Stimulated activated naive B cell treated with anti-CD40 and anti-IgM and Interleukin-4, amounts not matched to agents 10 μg/mL and 1 μg/mL and 100 μg/mL, for 72 hours (primary cell): ENCODE data around the gene CSRNP3.
A peak's percentile ranks its signal among the peaks of the same experiment; 100 is the strongest.

Experiments
- ATAC-seq, 2 donors: fragments of 150-1000 bp; cut with Tn5 transposase; replicated peaks; 2 replicates each; pipeline ENCODE4 v1.10.0; 2021; ENCODE audit warnings: moderate library complexity in 1 of 2
- DNase-seq: peaks from one replicate; pipeline ENCODE4 v3.0.0; 2021
- H3K27ac Mint-ChIP-seq: one replicate; pipeline ENCODE4 v1.8.0; 2022; ENCODE audit warnings: mild to moderate bottlenecking, mixed read lengths
- H3K27me3 Mint-ChIP-seq, 2 donors: one replicate each; pipeline ENCODE4 v1.8.0; 2022; ENCODE audit warnings: mixed read lengths in 2 of 2
- H3K36me3 Mint-ChIP-seq, 2 donors: one replicate each; pipeline ENCODE4 v1.8.0; 2022; ENCODE audit warnings: mixed read lengths in 2 of 2, mild to moderate bottlenecking in 1 of 2
- H3K4me1 Mint-ChIP-seq, 2 donors: one replicate each; pipeline ENCODE4 v1.8.0; 2022; ENCODE audit warnings: mixed read lengths in 2 of 2, mild to moderate bottlenecking in 1 of 2
- H3K4me3 Mint-ChIP-seq, 2 donors: one replicate each; pipeline ENCODE4 v1.8.0; 2022; ENCODE audit warnings: mild to moderate bottlenecking in 2 of 2, mixed read lengths in 2 of 2, moderate library complexity in 1 of 2
- H3K9me3 Mint-ChIP-seq, 2 donors: one replicate each; pipeline ENCODE4 v1.8.0; 2022; ENCODE audit warnings: mixed read lengths in 2 of 2, mild to moderate bottlenecking in 1 of 2

Gene CSRNP3

DNA sequence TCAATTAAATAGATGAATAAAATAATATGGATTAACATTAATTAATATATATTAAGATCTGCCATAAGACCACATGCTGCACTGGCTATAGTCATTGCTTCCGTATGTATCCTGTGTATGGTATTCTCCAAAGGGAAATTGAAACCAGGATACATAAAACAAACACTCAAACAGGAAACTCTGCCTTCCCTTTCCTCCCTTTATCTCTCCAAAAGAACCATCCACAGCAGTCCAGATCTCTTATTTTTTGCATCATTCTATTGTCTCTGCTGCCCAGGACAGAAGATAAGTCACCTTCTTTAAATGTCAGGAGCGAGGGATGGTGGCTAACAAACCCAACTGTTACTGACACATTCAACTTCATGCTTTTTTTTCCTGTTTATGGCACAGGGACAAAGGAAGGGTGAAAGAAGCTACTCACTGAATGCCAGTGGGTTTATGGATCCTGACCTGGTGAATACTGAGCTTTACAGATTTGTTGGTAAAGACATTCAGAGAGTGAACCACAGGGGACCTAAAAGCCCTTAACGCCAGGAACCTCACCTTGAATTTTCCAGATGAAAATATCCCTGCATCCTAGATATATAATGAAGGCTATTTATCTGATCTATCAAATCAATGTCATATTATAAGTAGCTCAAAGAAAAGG, 67.5 kb downstream of the CSRNP3 start:
- Mint-ChIP-seq H3K4me3 (no peak overlapping the region), H3K9me3 (no peaks in the 10 kb centered on the region), H3K4me1 (peaks cover 7 to 10% of the 10 kb centered on the region in 2 donors), H3K36me3 (no peaks in the 10 kb centered on the region), H3K27me3 (no peaks in the 10 kb centered on the region), H3K27ac (no peak overlapping the region)
- ATAC-seq (no peak), DNase-seq (no peak)

- H3K27me3 Mint-ChIP-seq: no peaks in the 10 kb centered on the region
- H3K27ac Mint-ChIP-seq: no peak overlapping the region
- no peaks in the 10 kb centered on the region for H3K36me3 Mint-ChIP-seq
- H3K4me3 Mint-ChIP-seq: no peak overlapping the region
- no peaks in the 10 kb centered on the region for H3K9me3 Mint-ChIP-seq
- no peak for DNase-seq
- ATAC-seq: no peak
- H3K4me1 Mint-ChIP-seq: peaks cover 7 to 10% of the 10 kb centered on the region in 2 donors
Measured at GRCh38 chr2:165539985-165540384, 70.5 kb downstream of the CSRNP3 start.

DNA sequence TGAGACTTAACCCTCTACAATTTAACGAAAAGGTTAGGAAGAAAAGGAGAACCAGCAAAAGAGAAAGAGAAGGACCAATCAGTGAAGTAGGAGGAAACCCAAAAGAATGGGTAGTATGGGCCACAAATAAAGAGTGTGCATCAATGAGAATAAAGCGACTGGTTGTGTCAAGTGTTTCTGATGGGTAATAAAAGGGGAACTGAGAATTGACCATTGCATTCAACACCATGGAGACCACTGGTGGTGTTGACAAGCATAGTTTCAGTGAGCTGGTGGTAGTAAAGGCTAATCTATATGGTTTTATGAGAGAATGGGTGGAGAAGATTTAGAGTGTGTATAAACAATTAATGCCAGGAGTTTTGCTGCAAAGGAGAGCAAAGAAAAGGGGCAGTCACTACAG, 75.4 kb downstream of the CSRNP3 start:
- H3K27ac Mint-ChIP-seq: no peak overlapping the region
- DNase-seq (no peak), ATAC-seq (peak; percentile 52 to 71)
- H3K4me3 Mint-ChIP-seq: no peak overlapping the region
- H3K27me3 Mint-ChIP-seq: no peaks in the 10 kb centered on the region
- H3K9me3 Mint-ChIP-seq: no peaks in the 10 kb centered on the region
- H3K36me3 Mint-ChIP-seq: no peaks in the 10 kb centered on the region
- no peaks in the 10 kb centered on the region for H3K4me1 Mint-ChIP-seq

- H3K27me3 Mint-ChIP-seq: no peaks in the 10 kb centered on the region
- DNase-seq: no peak
- no peak overlapping the region for H3K4me3 Mint-ChIP-seq
- no peaks in the 10 kb centered on the region for H3K4me1 Mint-ChIP-seq
- no peaks in the 10 kb centered on the region for H3K36me3 Mint-ChIP-seq
- no peaks in the 10 kb centered on the region for H3K9me3 Mint-ChIP-seq
- H3K27ac Mint-ChIP-seq: no peak overlapping the region
- ATAC-seq: no peak
Measured at GRCh38 chr2:165547900-165548299, 78.4 kb downstream of the CSRNP3 start.

DNA sequence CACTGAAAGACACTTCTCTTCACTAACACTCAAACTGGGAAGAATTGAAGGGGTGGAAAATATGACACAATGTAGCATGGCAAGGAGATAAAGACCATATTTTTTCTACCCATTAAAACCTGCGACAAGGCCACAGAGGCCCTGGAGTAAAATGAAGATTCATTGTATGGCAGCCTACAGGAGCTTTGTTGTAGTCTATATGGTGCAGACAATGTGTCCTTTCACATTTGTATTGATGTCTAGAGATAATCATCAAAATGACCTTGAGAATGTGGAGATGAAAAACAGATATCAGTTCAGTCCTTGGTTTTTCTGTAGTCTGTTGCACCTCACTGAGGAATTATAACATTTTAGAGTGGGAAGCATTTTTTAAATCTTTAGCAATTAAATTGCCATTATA, 80.1 kb downstream of the CSRNP3 start:
- Mint-ChIP-seq H3K27me3 (no peaks in the 10 kb centered on the region), H3K36me3 (no peaks in the 10 kb centered on the region), H3K4me1 (no peaks in the 10 kb centered on the region), H3K27ac (no peak overlapping the region), H3K9me3 (no peaks in the 10 kb centered on the region), H3K4me3 (no peak overlapping the region)
- DNase-seq (no peak), ATAC-seq (no peak)

DNA sequence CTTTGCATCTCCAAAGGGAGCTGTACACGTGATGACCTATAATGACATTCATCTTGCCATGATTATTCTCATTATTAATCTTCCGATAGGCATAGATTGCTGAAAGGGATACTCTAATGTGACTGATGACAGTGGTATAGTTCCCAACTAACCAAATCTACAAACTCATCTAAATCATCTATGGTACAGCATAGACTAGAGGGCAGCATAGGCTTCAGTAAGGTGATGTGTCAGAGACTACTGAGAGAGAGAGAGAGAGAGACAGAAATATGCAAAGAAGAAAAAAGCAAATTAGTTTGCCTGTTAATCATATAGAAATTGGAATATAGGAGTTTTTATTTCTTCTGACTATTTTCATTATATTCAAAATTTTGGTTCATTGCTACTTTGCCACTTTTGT, 89.3 kb downstream of the CSRNP3 start:
- Mint-ChIP-seq H3K36me3 (no peaks in the 10 kb centered on the region), H3K27ac (no peak overlapping the region), H3K4me3 (no peak overlapping the region), H3K9me3 (no peaks in the 10 kb centered on the region), H3K4me1 (no peaks in the 10 kb centered on the region), H3K27me3 (no peaks in the 10 kb centered on the region)
- ATAC-seq: peak in 1 of 2 donors; percentile 52
- no peak for DNase-seq

- H3K4me3 Mint-ChIP-seq: no peak overlapping the region
- no peaks in the 10 kb centered on the region for H3K4me1 Mint-ChIP-seq
- no peak overlapping the region for H3K27ac Mint-ChIP-seq
- no peaks in the 10 kb centered on the region for H3K9me3 Mint-ChIP-seq
- no peak for ATAC-seq
- no peak for DNase-seq
- H3K36me3 Mint-ChIP-seq: no peaks in the 10 kb centered on the region
- H3K27me3 Mint-ChIP-seq: no peaks in the 10 kb centered on the region
Measured at GRCh38 chr2:165560377-165560988, 91.0 kb downstream of the CSRNP3 start.

DNA sequence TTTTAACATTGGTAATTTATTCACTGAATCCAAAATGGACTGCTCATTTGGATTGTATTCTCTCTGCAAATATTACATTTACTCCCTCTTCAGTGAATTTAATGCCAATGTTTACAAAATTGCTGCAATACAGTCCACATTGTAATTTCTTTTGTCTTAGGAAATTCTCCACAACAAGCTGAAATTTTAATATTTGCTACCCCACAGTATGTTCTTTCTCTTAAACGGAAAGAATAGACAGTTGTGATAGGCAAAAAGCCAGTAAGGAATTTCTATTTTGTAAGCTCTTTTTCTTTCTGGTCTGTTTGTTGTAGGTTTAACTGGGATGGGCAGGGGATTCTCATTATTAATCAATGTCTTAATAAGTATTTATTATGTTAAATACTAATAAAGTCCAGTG, 92.0 kb downstream of the CSRNP3 start:
- Mint-ChIP-seq H3K27ac (no peak overlapping the region), H3K4me3 (no peak overlapping the region), H3K9me3 (no peaks in the 10 kb centered on the region), H3K36me3 (no peaks in the 10 kb centered on the region), H3K27me3 (no peaks in the 10 kb centered on the region), H3K4me1 (no peaks in the 10 kb centered on the region)
- no peak for DNase-seq
- ATAC-seq: no peak

GRCh38 chr2:165562233-165562632, 92.7 kb downstream of the CSRNP3 start:
- Mint-ChIP-seq H3K36me3 (no peaks in the 10 kb centered on the region), H3K27ac (no peak overlapping the region), H3K27me3 (no peaks in the 10 kb centered on the region), H3K4me3 (no peak overlapping the region), H3K9me3 (no peaks in the 10 kb centered on the region), H3K4me1 (no peaks in the 10 kb centered on the region)
- DNase-seq: no peak
- no peak for ATAC-seq

DNA sequence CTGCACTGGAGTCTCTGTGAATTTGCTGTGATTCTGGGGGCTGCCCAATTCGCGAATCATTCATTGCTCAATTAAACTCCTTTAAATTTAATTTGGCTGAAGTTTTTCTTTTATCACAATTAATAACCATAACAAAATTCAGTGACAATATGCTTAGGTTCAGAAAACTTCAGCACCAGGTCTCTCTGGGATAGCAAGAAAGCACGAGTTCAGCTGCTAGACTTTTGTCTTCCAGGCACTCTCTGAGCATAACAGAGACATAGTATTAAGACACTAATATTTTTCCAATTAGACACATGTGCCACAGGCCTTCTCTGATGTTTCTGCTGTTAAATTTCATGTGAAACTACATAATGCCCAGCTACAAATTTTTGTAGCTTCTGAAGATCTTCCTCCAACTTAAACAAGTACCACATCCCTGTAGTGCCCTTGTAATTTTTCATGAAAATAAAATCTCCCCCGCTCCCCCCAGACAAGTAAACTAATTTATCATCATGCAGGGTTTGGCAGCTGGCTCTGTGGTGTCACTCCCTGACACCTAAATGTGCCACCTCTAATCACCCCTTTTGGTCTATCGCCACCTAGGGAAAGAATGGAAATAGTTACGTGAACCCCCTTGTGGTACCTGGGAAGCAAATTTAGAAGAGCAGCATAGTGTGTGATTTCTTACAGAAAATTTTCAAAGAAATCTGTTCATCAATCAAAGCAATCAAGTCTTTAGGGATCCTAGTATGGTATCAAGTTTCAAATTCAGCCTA, 94.1 kb downstream of the CSRNP3 start:
- DNase-seq (no peak), ATAC-seq (no peak)
- no peaks in the 10 kb centered on the region for H3K4me1 Mint-ChIP-seq
- H3K9me3 Mint-ChIP-seq: no peaks in the 10 kb centered on the region
- H3K4me3 Mint-ChIP-seq: no peak overlapping the region
- no peaks in the 10 kb centered on the region for H3K36me3 Mint-ChIP-seq
- H3K27ac Mint-ChIP-seq: no peak overlapping the region
- peaks cover 0 to 4% of the 10 kb centered on the region in 2 donors for H3K27me3 Mint-ChIP-seq

- Mint-ChIP-seq H3K4me1 (no peaks in the 10 kb centered on the region), H3K4me3 (no peak overlapping the region), H3K27ac (no peak overlapping the region), H3K27me3 (peaks cover 0 to 4% of the 10 kb centered on the region in 2 donors), H3K36me3 (no peaks in the 10 kb centered on the region), H3K9me3 (no peaks in the 10 kb centered on the region)
- DNase-seq (no peak), ATAC-seq (no peak)
Measured at GRCh38 chr2:165566008-165566407, 96.5 kb downstream of the CSRNP3 start.

GRCh38 chr2:165567273-165567672, 97.8 kb downstream of the CSRNP3 start:
- Mint-ChIP-seq H3K4me3 (no peak overlapping the region), H3K27ac (no peak overlapping the region), H3K4me1 (no peaks in the 10 kb centered on the region), H3K27me3 (peaks cover 0 to 4% of the 10 kb centered on the region in 2 donors), H3K36me3 (no peaks in the 10 kb centered on the region), H3K9me3 (no peaks in the 10 kb centered on the region)
- ATAC-seq (no peak), DNase-seq (no peak)

DNA sequence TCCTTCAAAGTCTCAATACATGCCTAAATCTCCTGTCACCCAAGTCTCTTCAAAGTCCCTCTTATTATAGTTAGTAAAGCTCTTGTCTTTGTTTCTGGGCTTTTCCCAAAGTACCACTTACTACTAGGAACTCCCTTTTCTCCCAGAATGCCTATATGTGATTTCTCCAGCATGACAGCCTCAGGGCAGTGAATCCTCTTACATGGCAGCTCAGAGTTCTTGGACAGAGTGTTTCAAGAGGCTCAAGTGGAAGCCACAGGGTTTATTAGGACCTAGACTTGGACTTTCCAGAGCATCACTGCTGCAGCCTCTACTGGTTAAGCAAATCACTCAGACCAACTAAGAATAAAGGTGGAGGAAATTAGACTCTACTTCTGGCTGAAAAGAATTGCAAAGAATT, 98.9 kb downstream of the CSRNP3 start:
- DNase-seq (no peak), ATAC-seq (no peak)
- Mint-ChIP-seq H3K9me3 (no peaks in the 10 kb centered on the region), H3K4me1 (no peaks in the 10 kb centered on the region), H3K4me3 (no peak overlapping the region), H3K36me3 (no peaks in the 10 kb centered on the region), H3K27ac (no peak overlapping the region), H3K27me3 (peaks cover 0 to 4% of the 10 kb centered on the region in 2 donors)

DNA sequence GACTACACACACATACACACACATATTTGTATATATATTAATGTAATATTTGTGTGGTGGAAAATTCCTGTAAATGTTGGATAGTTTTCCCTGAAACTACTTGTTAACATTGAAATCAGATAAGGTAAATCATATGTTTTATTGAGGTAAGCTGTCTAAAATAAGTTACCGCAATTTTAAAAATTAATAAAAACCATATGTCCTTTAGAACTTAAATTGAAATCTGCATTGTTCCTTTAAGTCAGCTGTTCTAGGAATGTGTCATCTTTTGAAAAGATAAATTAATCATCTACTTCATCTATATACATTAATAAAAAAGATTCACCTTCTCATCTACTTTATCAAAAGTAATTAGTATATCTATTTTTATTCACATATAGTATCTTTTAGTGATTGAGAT, 102.0 kb downstream of the CSRNP3 start:
- DNase-seq (no peak), ATAC-seq (no peak)
- no peaks in the 10 kb centered on the region for H3K36me3 Mint-ChIP-seq
- H3K27me3 Mint-ChIP-seq: peaks cover 5 to 8% of the 10 kb centered on the region in 2 donors
- H3K4me3 Mint-ChIP-seq: no peak overlapping the region
- H3K27ac Mint-ChIP-seq: no peak overlapping the region
- peaks cover 0 to 3% of the 10 kb centered on the region in 2 donors for H3K4me1 Mint-ChIP-seq
- no peaks in the 10 kb centered on the region for H3K9me3 Mint-ChIP-seq

GRCh38 chr2:165572151-165572550, 102.7 kb downstream of the CSRNP3 start:
- DNase-seq (no peak), ATAC-seq (no peak)
- peaks cover 5 to 8% of the 10 kb centered on the region in 2 donors for H3K27me3 Mint-ChIP-seq
- no peaks in the 10 kb centered on the region for H3K9me3 Mint-ChIP-seq
- peaks cover 0 to 3% of the 10 kb centered on the region in 2 donors for H3K4me1 Mint-ChIP-seq
- H3K36me3 Mint-ChIP-seq: no peaks in the 10 kb centered on the region
- no peak overlapping the region for H3K4me3 Mint-ChIP-seq
- no peak overlapping the region for H3K27ac Mint-ChIP-seq
